Measurements from ENCODE around the gene RAP1A. TPM values are rescaled to one million over a fixed set of nuclear protein-coding genes. Genes with fewer than 3 reads are reported as not detected.

The RAP1A gene
- polyA plus RNA-seq, result 10 to 100 TPM; 56.8 to 60.2 TPM

- no peaks in the 10 kb centered on the region for H3K4me1 ChIP-seq (ENCODE audit: control insufficient read depth in 2 of 2, insufficient read depth in 2 of 2, low read length in 1 of 2)
- WGBS, 2 donors, result 0 to 1% methylated on average over 44 to 79 of the region's 79 CpGs
- H3K27me3 ChIP-seq (ENCODE audit: control insufficient read depth in 1 of 2, insufficient read depth in 2 of 2, low read length in 2 of 2), result no peaks in the 10 kb centered on the region
- no peaks in the 10 kb centered on the region for H3K36me3 ChIP-seq (ENCODE audit: control insufficient read depth in 2 of 2, insufficient read depth in 2 of 2, low read length in 1 of 2)
- H3K4me3 ChIP-seq (ENCODE audit: low read depth in 1 of 2, low read length in 2 of 2), result peak within 1 kb of the TSS; percentile 86 to 99
- H3K27ac ChIP-seq (ENCODE audit: low read depth in 2 of 2, low read length in 1 of 2), result peak within 1 kb of the TSS; percentile 95 to 98
- no peaks in the 10 kb centered on the region for H3K9me3 ChIP-seq (ENCODE audit: control insufficient read depth in 2 of 2, insufficient read depth in 1 of 2, low read depth in 1 of 2, low read length in 1 of 2)
These were observed at the start of gene RAP1A for GRCh38 chr1:111619635-111620440. RAP1A (plus strand) TSS chr1:111619789; CDS start chr1:111691361, 71,572 bp downstream.

GRCh38 chr1:111569913-111570312 lies 49.7 kb upstream of the RAP1A start:
- WGBS, 2 donors, result 68 to 73% methylated on average over 3 of the region's 3 CpGs

GRCh38 chr1:111570781-111571181 lies 48.8 kb upstream of the RAP1A start:
- WGBS, 2 donors, result 75 to 81% methylated on average over 2 of the region's 2 CpGs
- no peaks in the 10 kb centered on the region for H3K9me3 ChIP-seq (ENCODE audit: control insufficient read depth in 2 of 2, insufficient read depth in 1 of 2, low read depth in 1 of 2, low read length in 1 of 2)

More at GRCh38 chr1:111569913-111570312, 49.7 kb upstream of the RAP1A start:
- Histone ChIP-seq H3K27me3 (ENCODE audit: control insufficient read depth in 1 of 2, insufficient read depth in 2 of 2, low read length in 2 of 2) (no peaks in the 10 kb centered on the region), H3K27ac (ENCODE audit: low read depth in 2 of 2, low read length in 1 of 2) (no peak overlapping the region), H3K4me3 (ENCODE audit: low read depth in 1 of 2, low read length in 2 of 2) (no peak overlapping the region), H3K4me1 (ENCODE audit: control insufficient read depth in 2 of 2, insufficient read depth in 2 of 2, low read length in 1 of 2) (no peaks in the 10 kb centered on the region), H3K36me3 (ENCODE audit: control insufficient read depth in 2 of 2, insufficient read depth in 2 of 2, low read length in 1 of 2) (no peaks in the 10 kb centered on the region), H3K9me3 (ENCODE audit: control insufficient read depth in 2 of 2, insufficient read depth in 1 of 2, low read depth in 1 of 2, low read length in 1 of 2) (no peaks in the 10 kb centered on the region)

GRCh38 chr1:111571239-111571638 lies 48.4 kb upstream of the RAP1A start:
- Histone ChIP-seq H3K27me3 (ENCODE audit: control insufficient read depth in 1 of 2, insufficient read depth in 2 of 2, low read length in 2 of 2) (no peaks in the 10 kb centered on the region), H3K9me3 (ENCODE audit: control insufficient read depth in 2 of 2, insufficient read depth in 1 of 2, low read depth in 1 of 2, low read length in 1 of 2) (no peaks in the 10 kb centered on the region), H3K4me1 (ENCODE audit: control insufficient read depth in 2 of 2, insufficient read depth in 2 of 2, low read length in 1 of 2) (no peaks in the 10 kb centered on the region), H3K27ac (ENCODE audit: low read depth in 2 of 2, low read length in 1 of 2) (no peak overlapping the region), H3K4me3 (ENCODE audit: low read depth in 1 of 2, low read length in 2 of 2) (no peak overlapping the region), H3K36me3 (ENCODE audit: control insufficient read depth in 2 of 2, insufficient read depth in 2 of 2, low read length in 1 of 2) (no peaks in the 10 kb centered on the region)
- WGBS, 2 donors, result 80 to 85% methylated on average over 3 of the region's 3 CpGs

More at GRCh38 chr1:111570781-111571181, 48.8 kb upstream of the RAP1A start:
- H3K4me1 ChIP-seq (ENCODE audit: control insufficient read depth in 2 of 2, insufficient read depth in 2 of 2, low read length in 1 of 2), result no peaks in the 10 kb centered on the region
- H3K27me3 ChIP-seq (ENCODE audit: control insufficient read depth in 1 of 2, insufficient read depth in 2 of 2, low read length in 2 of 2), result no peaks in the 10 kb centered on the region
- H3K36me3 ChIP-seq (ENCODE audit: control insufficient read depth in 2 of 2, insufficient read depth in 2 of 2, low read length in 1 of 2), result no peaks in the 10 kb centered on the region
- no peak overlapping the region for H3K4me3 ChIP-seq (ENCODE audit: low read depth in 1 of 2, low read length in 2 of 2)
- no peak overlapping the region for H3K27ac ChIP-seq (ENCODE audit: low read depth in 2 of 2, low read length in 1 of 2)

- H3K36me3 ChIP-seq (ENCODE audit: control insufficient read depth in 2 of 2, insufficient read depth in 2 of 2, low read length in 1 of 2), result no peaks in the 10 kb centered on the region
- no peak overlapping the region for H3K27ac ChIP-seq (ENCODE audit: low read depth in 2 of 2, low read length in 1 of 2)
- H3K4me3 ChIP-seq (ENCODE audit: low read depth in 1 of 2, low read length in 2 of 2), result no peak overlapping the region
- no peaks in the 10 kb centered on the region for H3K4me1 ChIP-seq (ENCODE audit: control insufficient read depth in 2 of 2, insufficient read depth in 2 of 2, low read length in 1 of 2)
- H3K27me3 ChIP-seq (ENCODE audit: control insufficient read depth in 1 of 2, insufficient read depth in 2 of 2, low read length in 2 of 2), result no peaks in the 10 kb centered on the region
- H3K9me3 ChIP-seq (ENCODE audit: control insufficient read depth in 2 of 2, insufficient read depth in 1 of 2, low read depth in 1 of 2, low read length in 1 of 2), result no peaks in the 10 kb centered on the region
- 24 to 26% methylated on average over 2 of the region's 2 CpGs for WGBS, 2 donors
These were observed 47.6 kb upstream of the RAP1A start for GRCh38 chr1:111571987-111572386.

GRCh38 chr1:111576547-111576946 lies 43.0 kb upstream of the RAP1A start:
- Histone ChIP-seq H3K27ac (ENCODE audit: low read depth in 2 of 2, low read length in 1 of 2) (no peak overlapping the region), H3K4me1 (ENCODE audit: control insufficient read depth in 2 of 2, insufficient read depth in 2 of 2, low read length in 1 of 2) (no peaks in the 10 kb centered on the region), H3K36me3 (ENCODE audit: control insufficient read depth in 2 of 2, insufficient read depth in 2 of 2, low read length in 1 of 2) (no peaks in the 10 kb centered on the region), H3K27me3 (ENCODE audit: control insufficient read depth in 1 of 2, insufficient read depth in 2 of 2, low read length in 2 of 2) (no peaks in the 10 kb centered on the region), H3K9me3 (ENCODE audit: control insufficient read depth in 2 of 2, insufficient read depth in 1 of 2, low read depth in 1 of 2, low read length in 1 of 2) (no peaks in the 10 kb centered on the region), H3K4me3 (ENCODE audit: low read depth in 1 of 2, low read length in 2 of 2) (no peak overlapping the region)
- WGBS, 2 donors, result 58 to 84% methylated on average over 7 of the region's 7 CpGs

- Histone ChIP-seq H3K27me3 (ENCODE audit: control insufficient read depth in 1 of 2, insufficient read depth in 2 of 2, low read length in 2 of 2) (no peaks in the 10 kb centered on the region), H3K27ac (ENCODE audit: low read depth in 2 of 2, low read length in 1 of 2) (no peak overlapping the region), H3K9me3 (ENCODE audit: control insufficient read depth in 2 of 2, insufficient read depth in 1 of 2, low read depth in 1 of 2, low read length in 1 of 2) (no peaks in the 10 kb centered on the region), H3K36me3 (ENCODE audit: control insufficient read depth in 2 of 2, insufficient read depth in 2 of 2, low read length in 1 of 2) (no peaks in the 10 kb centered on the region), H3K4me3 (ENCODE audit: low read depth in 1 of 2, low read length in 2 of 2) (no peak overlapping the region), H3K4me1 (ENCODE audit: control insufficient read depth in 2 of 2, insufficient read depth in 2 of 2, low read length in 1 of 2) (no peaks in the 10 kb centered on the region)
- WGBS, 2 donors, result 55 to 68% methylated on average over 2 of the region's 2 CpGs
These were observed 41.8 kb upstream of the RAP1A start for GRCh38 chr1:111577814-111578213.

- Histone ChIP-seq H3K9me3 (ENCODE audit: control insufficient read depth in 2 of 2, insufficient read depth in 1 of 2, low read depth in 1 of 2, low read length in 1 of 2) (no peaks in the 10 kb centered on the region), H3K4me1 (ENCODE audit: control insufficient read depth in 2 of 2, insufficient read depth in 2 of 2, low read length in 1 of 2) (no peaks in the 10 kb centered on the region), H3K36me3 (ENCODE audit: control insufficient read depth in 2 of 2, insufficient read depth in 2 of 2, low read length in 1 of 2) (no peaks in the 10 kb centered on the region), H3K27me3 (ENCODE audit: control insufficient read depth in 1 of 2, insufficient read depth in 2 of 2, low read length in 2 of 2) (no peaks in the 10 kb centered on the region), H3K4me3 (ENCODE audit: low read depth in 1 of 2, low read length in 2 of 2) (no peak overlapping the region), H3K27ac (ENCODE audit: low read depth in 2 of 2, low read length in 1 of 2) (no peak overlapping the region)
- WGBS, 2 donors, result 75 to 76% methylated on average over 2 of the region's 2 CpGs
These were observed 38.4 kb upstream of the RAP1A start for GRCh38 chr1:111581166-111581565.

GRCh38 chr1:111582016-111582415 lies 37.6 kb upstream of the RAP1A start:
- Histone ChIP-seq H3K27ac (ENCODE audit: low read depth in 2 of 2, low read length in 1 of 2) (no peak overlapping the region), H3K4me1 (ENCODE audit: control insufficient read depth in 2 of 2, insufficient read depth in 2 of 2, low read length in 1 of 2) (no peaks in the 10 kb centered on the region), H3K36me3 (ENCODE audit: control insufficient read depth in 2 of 2, insufficient read depth in 2 of 2, low read length in 1 of 2) (no peaks in the 10 kb centered on the region), H3K4me3 (ENCODE audit: low read depth in 1 of 2, low read length in 2 of 2) (no peak overlapping the region), H3K9me3 (ENCODE audit: control insufficient read depth in 2 of 2, insufficient read depth in 1 of 2, low read depth in 1 of 2, low read length in 1 of 2) (no peaks in the 10 kb centered on the region), H3K27me3 (ENCODE audit: control insufficient read depth in 1 of 2, insufficient read depth in 2 of 2, low read length in 2 of 2) (no peaks in the 10 kb centered on the region)
- WGBS, 2 donors, result 70 to 88% methylated on average over 1 of the region's 1 CpG
